Measurements from ENCODE around the gene RIPOR1.

The RIPOR1 gene

GRCh38 chr16:67579686-67580085, 51.1 kb downstream of the RIPOR1 start:
- H3K4me2 ChIP-seq (ENCODE audit: low read length), result no peak overlapping the region
- 0 out of 2 replicates have a peak, but pooled peaks cover 4% of the 10 kb centered on the region for H3F3A ChIP-seq (ENCODE audit: insufficient read depth, low read length)
- no peak overlapping the region for H3K9ac ChIP-seq (ENCODE audit: low read length)
- no peak overlapping the region for H3K27ac ChIP-seq (ENCODE audit: low read depth, low read length, poor library complexity, severe bottlenecking)
- H3K79me2 ChIP-seq (ENCODE audit: insufficient read depth, low read length), result peaks cover 79% of the 10 kb centered on the region
- no peaks in the 10 kb centered on the region for H4K20me1 ChIP-seq (ENCODE audit: insufficient read depth, low read length)
- no peak overlapping the region for H3K4me3 ChIP-seq (ENCODE audit: low read depth, low read length, poor library complexity, severe bottlenecking)
- no peaks in the 10 kb centered on the region for H3K27me3 ChIP-seq (ENCODE audit: insufficient read depth, low read length)
- H2AFZ ChIP-seq (ENCODE audit: low read length), result no peak overlapping the region
- peaks cover 2% of the 10 kb centered on the region for H3K4me1 ChIP-seq (ENCODE audit: insufficient read depth, low read length, severe bottlenecking)
- H3K36me3 ChIP-seq (ENCODE audit: insufficient read depth, low read length), result peaks cover 65% of the 10 kb centered on the region
- H3K9me2 ChIP-seq (ENCODE audit: low read depth, low read length), result no peaks in the 10 kb centered on the region
- no peaks in the 10 kb centered on the region for H3K9me3 ChIP-seq (ENCODE audit: low read length)
- no peak for TF ChIP-seq CTCF (IDR thresholded peaks at IDR 0.05; ENCODE audit: low read length)
- TF ChIP-seq EZH2 (IDR thresholded peaks at IDR 0.05; ENCODE audit: borderline replicate concordance, low read length), result no peak

- peaks cover 8% of the 10 kb centered on the region for H3K4me1 ChIP-seq (ENCODE audit: insufficient read depth, low read length, severe bottlenecking)
- no peaks in the 10 kb centered on the region for H3K27me3 ChIP-seq (ENCODE audit: insufficient read depth, low read length)
- H3K79me2 ChIP-seq (ENCODE audit: insufficient read depth, low read length), result peaks cover 81% of the 10 kb centered on the region
- H4K20me1 ChIP-seq (ENCODE audit: insufficient read depth, low read length), result no peaks in the 10 kb centered on the region
- H3K9me3 ChIP-seq (ENCODE audit: low read length), result no peaks in the 10 kb centered on the region
- H3K9ac ChIP-seq (ENCODE audit: low read length), result no peak overlapping the region
- H3K9me2 ChIP-seq (ENCODE audit: low read depth, low read length), result no peaks in the 10 kb centered on the region
- TF ChIP-seq CTCF (IDR thresholded peaks at IDR 0.05; ENCODE audit: low read length) (no peak), EZH2 (IDR thresholded peaks at IDR 0.05; ENCODE audit: borderline replicate concordance, low read length) (no peak)
- H3K4me3 ChIP-seq (ENCODE audit: low read depth, low read length, poor library complexity, severe bottlenecking), result no peak overlapping the region
- no peak overlapping the region for H2AFZ ChIP-seq (ENCODE audit: low read length)
- H3F3A ChIP-seq (ENCODE audit: insufficient read depth, low read length), result 0 out of 2 replicates have a peak, but pooled peaks cover 4% of the 10 kb centered on the region
- H3K4me2 ChIP-seq (ENCODE audit: low read length), result no peak overlapping the region
- H3K27ac ChIP-seq (ENCODE audit: low read depth, low read length, poor library complexity, severe bottlenecking), result no peak overlapping the region
- peaks cover 60% of the 10 kb centered on the region for H3K36me3 ChIP-seq (ENCODE audit: insufficient read depth, low read length)
These were observed 51.6 kb downstream of the RIPOR1 start for GRCh38 chr16:67580202-67580601.

DNA sequence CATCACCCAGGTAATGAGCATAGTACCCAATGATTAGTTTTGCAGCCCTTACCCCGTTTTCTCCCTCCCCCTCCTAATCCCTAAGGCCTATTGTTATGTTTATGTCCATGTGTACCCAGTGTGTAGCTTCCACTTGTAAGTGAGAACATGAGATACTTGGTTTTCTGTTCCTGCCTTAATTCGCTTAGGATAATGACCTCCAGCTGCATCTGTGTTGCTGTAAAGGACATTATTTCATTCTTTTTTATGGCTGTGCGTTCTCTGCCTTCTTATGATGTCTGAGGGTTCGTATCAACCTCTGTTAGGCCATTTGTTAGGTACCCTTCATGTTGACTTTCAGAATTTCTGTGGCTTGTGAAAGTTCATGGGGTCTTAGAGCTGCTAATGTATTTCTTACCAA, 64.7 kb downstream of the RIPOR1 start:
- H3K4me2 ChIP-seq (ENCODE audit: low read length), result no peak overlapping the region
- H3K36me3 ChIP-seq (ENCODE audit: insufficient read depth, low read length), result peaks cover 39% of the 10 kb centered on the region
- no peak overlapping the region for H3K4me3 ChIP-seq (ENCODE audit: low read depth, low read length, poor library complexity, severe bottlenecking)

More for the DNA sequence above, 64.7 kb downstream of the RIPOR1 start:
- Histone ChIP-seq H3K9me3 (ENCODE audit: low read length) (no peaks in the 10 kb centered on the region), H2AFZ (ENCODE audit: low read length) (no peak overlapping the region), H3F3A (ENCODE audit: insufficient read depth, low read length) (no peaks in the 10 kb centered on the region), H3K9ac (ENCODE audit: low read length) (no peak overlapping the region), H4K20me1 (ENCODE audit: insufficient read depth, low read length) (no peaks in the 10 kb centered on the region), H3K9me2 (ENCODE audit: low read depth, low read length) (no peaks in the 10 kb centered on the region), H3K4me1 (ENCODE audit: insufficient read depth, low read length, severe bottlenecking) (no peaks in the 10 kb centered on the region), H3K79me2 (ENCODE audit: insufficient read depth, low read length) (peaks cover 50% of the 10 kb centered on the region), H3K27ac (ENCODE audit: low read depth, low read length, poor library complexity, severe bottlenecking) (no peak overlapping the region), H3K27me3 (ENCODE audit: insufficient read depth, low read length) (no peaks in the 10 kb centered on the region)
- TF ChIP-seq EZH2 (IDR thresholded peaks at IDR 0.05; ENCODE audit: borderline replicate concordance, low read length) (no peak), CTCF (IDR thresholded peaks at IDR 0.05; ENCODE audit: low read length) (no peak)
